B cell (primary cell): ENCODE data around the gene ARHGAP40. TPM values are rescaled to one million over a fixed set of nuclear protein-coding genes. Genes with fewer than 3 reads are reported as not detected.
"Not testable (repeated sequence)": the region's sequence is repeated elsewhere in the genome, so short reads cannot be mapped to it uniquely, and the experiment has no call there.

Experiments used
- ATAC-seq: fragments of 200-7000 bp; cut with Tn5 transposase; one replicate; pipeline ENCODE4 v1.10.0; 2021; ENCODE audit warnings: low read depth, mild to moderate bottlenecking, moderate number of reproducible peaks, moderate library complexity
- CTCF ChIA-PET: fragments of 350-600 bp; sonication (Branson Sonifier 250); formaldehyde crosslinking; loops from one replicate; lab custom pipeline; 2021; ENCODE audit warnings: antibody characterized with exemption, inconsistent platforms; lab: Charles Lee
- POLR2A ChIA-PET: fragments of 350-600 bp; sonication (Branson Sonifier 250); formaldehyde crosslinking; loops from one replicate; lab custom pipeline; 2021; ENCODE audit warnings: antibody characterized with exemption; lab: Charles Lee
- DNase-seq: peaks from one replicate; pipeline ENCODE4 v3.0.0; 2013
- H2AFZ ChIP-seq: 2 replicates; pipeline ENCODE4 v1.6.1; 2012; ENCODE audit warnings: mild to moderate bottlenecking, low read depth, low read length; ENCODE audit not compliant: insufficient read depth, poor library complexity, severe bottlenecking
- H3K27ac ChIP-seq, 2 donors: 1 replicate in 1 of 2; 2 replicates in 1 of 2; pipeline ENCODE4 v1.5.1; 2012 to 2013; ENCODE audit warnings: low read length in 2 of 2, mild to moderate bottlenecking in 2 of 2, moderate library complexity in 1 of 2
- H3K27me3 ChIP-seq, 4 experiments: fragments of 200-600 bp in 1 of 4; sonication (generic) in 1 of 4; replicated peaks in 1 of 4; 1 replicate in 2 of 4; 2 replicates in 2 of 4; pipeline versions ENCODE4 v1.6.1 to v1.7.0; 2013 to 2016; ENCODE audit warnings: low read length in 3 of 4, mild to moderate bottlenecking in 2 of 4, mixed read lengths in 1 of 4, moderate library complexity in 1 of 4; ENCODE audit not compliant: insufficient read depth in 4 of 4, control insufficient read depth in 3 of 4; ENCODE audit errors: control extremely low read depth in 1 of 4
- H3K36me3 ChIP-seq, 2 experiments: replicated peaks in 1 of 2; 1 replicate in 1 of 2; 2 replicates in 1 of 2; pipeline versions ENCODE4 v1.6.1 to v1.7.1; 2013; ENCODE audit warnings: low read length in 1 of 2; ENCODE audit not compliant: insufficient read depth in 2 of 2, control insufficient read depth in 1 of 2; ENCODE audit errors: control extremely low read depth in 1 of 2, extremely low read depth in 1 of 2
- H3K4me1 ChIP-seq, 2 donors: fragments of 200-600 bp in 1 of 2; sonication (generic) in 1 of 2; 1 replicate in 1 of 2; 2 replicates in 1 of 2; pipeline versions ENCODE4 v1.5.1 to v1.6.1; 2013 to 2017; ENCODE audit warnings: low read length in 2 of 2; ENCODE audit not compliant: control insufficient read depth in 2 of 2, insufficient read depth in 2 of 2
- H3K4me2 ChIP-seq: replicated peaks from 2 replicates; pipeline ENCODE3; 2012; ENCODE audit warnings: mild to moderate bottlenecking, low read depth, low read length; ENCODE audit not compliant: poor library complexity, severe bottlenecking
- H3K4me3 ChIP-seq, 5 experiments: fragments of 200-600 bp in 1 of 5; sonication (generic) in 1 of 5; 1 replicate in 3 of 5; 2 replicates in 2 of 5; pipeline versions ENCODE4 v1.5.1 to v1.7.0; 2011 to 2016; ENCODE audit warnings: low read length in 4 of 5, mild to moderate bottlenecking in 4 of 5, low read depth in 2 of 5, control low read depth in 1 of 5, moderate library complexity in 1 of 5; ENCODE audit not compliant: insufficient read depth in 1 of 5; ENCODE audit errors: control extremely low read depth in 1 of 5, extremely low read depth in 1 of 5
- H3K79me2 ChIP-seq: fragments of 200-600 bp; sonication (generic); one replicate; pipeline ENCODE4 v1.6.0; 2016; ENCODE audit warnings: low read length; ENCODE audit not compliant: control insufficient read depth, insufficient read depth
- H3K9ac ChIP-seq: fragments of 200-600 bp; sonication (generic); 2 replicates; pipeline ENCODE4 v1.6.1; 2017; ENCODE audit warnings: mild to moderate bottlenecking, low read length, moderate library complexity
- H3K9me3 ChIP-seq, 3 donors: one replicate each; pipeline versions ENCODE4 v1.6.1 to v1.7.1; 2013; ENCODE audit warnings: low read length in 2 of 3; ENCODE audit not compliant: control insufficient read depth in 2 of 3, insufficient read depth in 1 of 3; ENCODE audit errors: control extremely low read depth in 1 of 3
- H4K20me1 ChIP-seq: 2 replicates; pipeline ENCODE4 v1.6.0; 2012; ENCODE audit warnings: mild to moderate bottlenecking, low read length; ENCODE audit not compliant: insufficient read depth, control insufficient read depth, poor library complexity, severe bottlenecking
- H3K27ac Mint-ChIP-seq: one replicate; pipeline ENCODE4 v1.8.0; 2021; ENCODE audit warnings: mixed read lengths
- H3K27me3 Mint-ChIP-seq: one replicate; pipeline ENCODE4 v1.8.0; 2021; ENCODE audit warnings: mixed read lengths
- H3K4me1 Mint-ChIP-seq: one replicate; pipeline ENCODE4 v1.8.0; 2021; ENCODE audit warnings: mixed read lengths
- H3K4me3 Mint-ChIP-seq: one replicate; pipeline ENCODE4 v1.8.0; 2021; ENCODE audit warnings: mixed read lengths
- H3K9me3 Mint-ChIP-seq: one replicate; pipeline ENCODE4 v1.8.0; 2022; ENCODE audit warnings: mixed read lengths; ENCODE audit not compliant: insufficient read depth
- CTCF ChIP-seq: fragments of 200-600 bp; IDR thresholded peaks from one replicate; pipeline ENCODE4 v1.8.0; 2022; ENCODE audit warnings: antibody characterized with exemption, mild to moderate bottlenecking
- EZH2 ChIP-seq: IDR thresholded peaks from 2 replicates; pipeline ENCODE4 v1.6.1; 2012; ENCODE audit warnings: borderline replicate concordance, low read depth, mild to moderate bottlenecking, moderate library complexity, low read length; ENCODE audit not compliant: insufficient read depth, poor library complexity, severe bottlenecking
- WGBS: methylation state at CpG from one replicate; pipeline ENCODE4 v1.1.5; 2013; ENCODE audit warnings: missing lambda C conversion rate; ENCODE audit not compliant: insufficient coverage; 5-methylcytosine and 5-hydroxymethylcytosine counted together
- intact Hi-C: fragments of 100-400 bp; cut with micrococcal nuclease; formaldehyde crosslinking; loops from one replicate; pipeline ENCODE4 v1.10.0; 2022
- polyA plus RNA-seq: library from polyadenylated mRNA; depleted of rRNA; stranded (reverse); fragments of >200 nt; gene quantifications from 2 replicates; pipeline ENCODE4 v1.2.3, GENCODE V29; 2012
- total RNA-seq, 2 donors: library from RNA; stranded (reverse); fragments of 120-200 nt in 1 of 2; gene quantifications; 1 replicate in 1 of 2; 2 replicates in 1 of 2; pipeline versions ENCODE4 v1.2.3 to v1.2.4, GENCODE V29; 2013 to 2022

The ARHGAP40 gene
- total and polyA plus RNA-seq, 2 donors (not counting 1 experiment from before 2014, with no cell fraction given), result not detected

GRCh38 chr20:38595886-38596285 lies 5.7 kb upstream of the ARHGAP40 start:
- H3K4me3 ChIP-seq, H3K9me3 ChIP-seq, H3K9me3 Mint-ChIP-seq, H3K79me2 ChIP-seq, H3K27ac ChIP-seq, intact Hi-C loops, H3K4me1 Mint-ChIP-seq, H4K20me1 ChIP-seq, DNase-seq, H3K4me1 ChIP-seq, ATAC-seq, H3K27ac Mint-ChIP-seq, H3K9ac ChIP-seq, POLR2A ChIA-PET, CTCF ChIA-PET, H3K4me2 ChIP-seq, H2AFZ ChIP-seq, H3K4me3 Mint-ChIP-seq, H3K36me3 ChIP-seq: not testable (repeated sequence)
- peaks cover 29% of the 10 kb centered on the region for H3K27me3 Mint-ChIP-seq
- WGBS, result 92% methylated on average over 12 of the region's 15 CpGs
- peaks cover 0 to 12% (median 3%) of the 10 kb centered on the region in 4 experiments for H3K27me3 ChIP-seq

- ChIA-PET CTCF (no interaction called here), POLR2A (no interaction called here)
- H2AFZ ChIP-seq, result no peak overlapping the region
- Mint-ChIP-seq H3K9me3 (no peaks in the 10 kb centered on the region), H3K4me1 (peaks cover 8% of the 10 kb centered on the region), H3K4me3 (no peak overlapping the region), H3K27ac (no peak overlapping the region), H3K27me3 (peaks cover 54% of the 10 kb centered on the region)
- peaks cover 0 to 30% (median 11%) of the 10 kb centered on the region in 4 experiments for H3K27me3 ChIP-seq
- H3K4me3 ChIP-seq, result no peak overlapping the region
- DNase-seq (no peak), ATAC-seq (no peak)
- WGBS, result 78% methylated on average over 6 of the region's 9 CpGs
- no peaks in the 10 kb centered on the region for H3K36me3 ChIP-seq
- intact Hi-C loops, result no loop called here
- TF ChIP-seq EZH2 (no peak), CTCF (no peak)
- no peaks in the 10 kb centered on the region for H4K20me1 ChIP-seq
- no peak overlapping the region for H3K9ac ChIP-seq
- no peak overlapping the region for H3K4me2 ChIP-seq
- peaks cover 0 to 5% (median 0%) of the 10 kb centered on the region in 3 donors for H3K9me3 ChIP-seq
- H3K79me2 ChIP-seq, result no peaks in the 10 kb centered on the region
- peaks cover 5 to 9% of the 10 kb centered on the region in 2 donors for H3K4me1 ChIP-seq
- no peak overlapping the region for H3K27ac ChIP-seq
Measured at GRCh38 chr20:38599410-38599882, 2.2 kb upstream of the ARHGAP40 start.
